Renal pelvis (tissue), 4 donors: Measurements from ENCODE around the gene CDC34. TPM values are rescaled to one million over a fixed set of nuclear protein-coding genes. Genes with fewer than 3 reads are reported as not detected.

Source experiments
- DNase-seq: peaks from one replicate; pipeline ENCODE4 v3.0.0-alpha.2; 2013
- polyA plus RNA-seq, 3 donors: library from polyadenylated mRNA; unstranded; fragments of 120-200 nt; gene quantifications; one replicate each; pipeline ENCODE4 v1.2.1, GENCODE V29; 2013; ENCODE audit not compliant: insufficient read length in 3 of 3

CDC34 gene
- polyA plus RNA-seq, 3 donors: 57.2 to 81.2 (median 68.3) TPM

- DNase-seq: no peak
These were observed 36.5 kb upstream of the CDC34 start for GRCh38 chr19:495081-495401.

GRCh38 chr19:495402-496111, 36.0 kb upstream of the CDC34 start:
- no peak for DNase-seq

GRCh38 chr19:496112-496665, 35.4 kb upstream of the CDC34 start, which contains the start of gene MADCAM1:
Gene MADCAM1 (plus strand): TSS chr19:496486. CDS start chr19:496500, 14 bp downstream.
- DNase-seq: no peak

GRCh38 chr19:496986-497385, 34.6 kb upstream of the CDC34 start:
- no peak for DNase-seq

GRCh38 chr19:497491-497868, 34.1 kb upstream of the CDC34 start:
- DNase-seq: no peak

- no peak for DNase-seq
These were observed 33.6 kb upstream of the CDC34 start for GRCh38 chr19:497869-498510.

GRCh38 chr19:498511-498891, 33.1 kb upstream of the CDC34 start:
- DNase-seq: no peak

- no peak for DNase-seq
These were observed 32.5 kb upstream of the CDC34 start for GRCh38 chr19:498977-499623.

- DNase-seq: no peak
These were observed 29.9 kb upstream of the CDC34 start for GRCh38 chr19:501646-502045.

- no peak for DNase-seq
These were observed 26.9 kb upstream of the CDC34 start for GRCh38 chr19:504616-505015.

GRCh38 chr19:506404-507285, 24.9 kb upstream of the CDC34 start:
- DNase-seq: peak; percentile 92

- DNase-seq: peak; percentile 100
These were observed 24.0 kb upstream of the CDC34 start, which contains the start of gene TPGS1 for GRCh38 chr19:507286-508203. Gene TPGS1 (plus strand): TSS chr19:507497. CDS start chr19:507507, 10 bp downstream.

GRCh38 chr19:508204-509150, 23.1 kb upstream of the CDC34 start:
- DNase-seq: no peak

- no peak for DNase-seq
These were observed 20.9 kb upstream of the CDC34 start for GRCh38 chr19:510606-511100.

GRCh38 chr19:511101-511851, 20.3 kb upstream of the CDC34 start:
- DNase-seq: no peak

- DNase-seq: no peak
These were observed 18.8 kb upstream of the CDC34 start for GRCh38 chr19:512547-513365.

GRCh38 chr19:513368-514165, 18.0 kb upstream of the CDC34 start:
- no peak for DNase-seq
